Sigmoid colon (tissue), 4 donors: Measurements from ENCODE around the gene MYH14.

Source experiments
- EP300 ChIP-seq, 4 donors: sonication (generic); formaldehyde crosslinking; IDR thresholded peaks; one replicate each; pipeline ENCODE4 v1.6.1; 2017; ENCODE audit warnings: antibody characterized with exemption in 4 of 4
- TF ChIP-seq, protein P1 (sequence below), 4 experiments: fragments of 450-650 bp in 3 of 4; fragments of 200-600 bp in 1 of 4; IDR thresholded peaks; one replicate each; pipeline ENCODE4 v1.5.1; 2016 to 2019; ENCODE audit warnings: antibody characterized with exemption in 4 of 4, mild to moderate bottlenecking in 3 of 4, moderate library complexity in 2 of 4

DNA sequence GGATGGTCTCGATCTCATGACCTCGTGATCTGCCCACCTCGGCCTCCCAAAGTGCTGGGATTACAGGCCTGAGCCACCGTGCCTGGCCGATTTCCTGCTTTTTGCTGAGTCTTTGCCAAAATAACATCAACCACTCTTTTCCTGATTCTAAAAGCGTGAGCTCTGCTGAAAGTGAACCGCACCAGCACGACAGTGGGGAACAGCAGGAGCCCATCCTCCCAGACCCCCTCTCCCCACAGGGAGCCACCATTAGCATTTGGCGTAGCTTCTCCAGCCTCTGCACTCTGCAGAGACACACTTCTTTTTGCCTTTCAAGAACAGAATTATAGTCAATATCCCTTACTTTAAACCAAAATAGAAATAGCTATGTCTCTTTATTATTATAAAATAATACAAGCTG, 41.3 kb downstream of the MYH14 start:
- no peak for TF ChIP-seq EP300 (IDR thresholded peaks at IDR 0.05)
- TF ChIP-seq, protein P1, sequence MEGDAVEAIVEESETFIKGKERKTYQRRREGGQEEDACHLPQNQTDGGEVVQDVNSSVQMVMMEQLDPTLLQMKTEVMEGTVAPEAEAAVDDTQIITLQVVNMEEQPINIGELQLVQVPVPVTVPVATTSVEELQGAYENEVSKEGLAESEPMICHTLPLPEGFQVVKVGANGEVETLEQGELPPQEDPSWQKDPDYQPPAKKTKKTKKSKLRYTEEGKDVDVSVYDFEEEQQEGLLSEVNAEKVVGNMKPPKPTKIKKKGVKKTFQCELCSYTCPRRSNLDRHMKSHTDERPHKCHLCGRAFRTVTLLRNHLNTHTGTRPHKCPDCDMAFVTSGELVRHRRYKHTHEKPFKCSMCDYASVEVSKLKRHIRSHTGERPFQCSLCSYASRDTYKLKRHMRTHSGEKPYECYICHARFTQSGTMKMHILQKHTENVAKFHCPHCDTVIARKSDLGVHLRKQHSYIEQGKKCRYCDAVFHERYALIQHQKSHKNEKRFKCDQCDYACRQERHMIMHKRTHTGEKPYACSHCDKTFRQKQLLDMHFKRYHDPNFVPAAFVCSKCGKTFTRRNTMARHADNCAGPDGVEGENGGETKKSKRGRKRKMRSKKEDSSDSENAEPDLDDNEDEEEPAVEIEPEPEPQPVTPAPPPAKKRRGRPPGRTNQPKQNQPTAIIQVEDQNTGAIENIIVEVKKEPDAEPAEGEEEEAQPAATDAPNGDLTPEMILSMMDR (IDR thresholded peaks at IDR 0.05), result no peak
